GM19351 (cell line): ENCODE results near the gene CIB4.

Source experiments
- ATAC-seq: cut with Tn5 transposase; IDR thresholded peaks from one replicate; pipeline ENCODE4 v1.9.1; 2021; ENCODE audit warnings: mild to moderate bottlenecking, moderate library complexity; ENCODE audit not compliant: unreplicated experiment

CIB4 gene

GRCh38 chr2:26609205-26609631 is 31.9 kb downstream of the CIB4 start:
- ATAC-seq = no peak

- no peak for ATAC-seq
Measured at GRCh38 chr2:26608557-26608956, 32.6 kb downstream of the CIB4 start.

GRCh38 chr2:26607698-26608097 is 33.5 kb downstream of the CIB4 start:
- ATAC-seq = no peak

GRCh38 chr2:26606847-26607190 is 34.3 kb downstream of the CIB4 start:
- ATAC-seq = no peak

- no peak for ATAC-seq
Measured at GRCh38 chr2:26605999-26606846, 34.9 kb downstream of the CIB4 start.

- ATAC-seq = no peak
Measured at GRCh38 chr2:26605195-26605998, 35.8 kb downstream of the CIB4 start.

GRCh38 chr2:26602575-26602974 is 38.6 kb downstream of the CIB4 start:
- no peak for ATAC-seq

- ATAC-seq = no peak
Measured at GRCh38 chr2:26599387-26599786, 41.8 kb downstream of the CIB4 start.

- no peak for ATAC-seq
Measured at GRCh38 chr2:26598996-26599373, 42.2 kb downstream of the CIB4 start.

GRCh38 chr2:26598336-26598995 is 42.7 kb downstream of the CIB4 start:
- no peak for ATAC-seq

GRCh38 chr2:26597197-26597596 is 44.0 kb downstream of the CIB4 start:
- no peak for ATAC-seq

GRCh38 chr2:26595146-26595545 is 46.0 kb downstream of the CIB4 start:
- no peak for ATAC-seq

GRCh38 chr2:26591619-26592505 is 49.3 kb downstream of the CIB4 start:
- ATAC-seq = no peak

- ATAC-seq = no peak
Measured at GRCh38 chr2:26590980-26591618, 50.1 kb downstream of the CIB4 start.

- no peak for ATAC-seq
Measured at GRCh38 chr2:26590508-26590907, 50.7 kb downstream of the CIB4 start.

- no peak for ATAC-seq
Measured at GRCh38 chr2:26588576-26588975, 52.6 kb downstream of the CIB4 start.

- ATAC-seq = no peak
Measured at GRCh38 chr2:26587994-26588393, 53.2 kb downstream of the CIB4 start.

- no peak for ATAC-seq
Measured at GRCh38 chr2:26585966-26586365, 55.2 kb downstream of the CIB4 start.

- no peak for ATAC-seq
Measured at GRCh38 chr2:26585100-26585499, 56.1 kb downstream of the CIB4 start.

GRCh38 chr2:26584656-26585055 is 56.5 kb downstream of the CIB4 start:
- no peak for ATAC-seq
